ENCODE results near the gene COTL1.

GRCh38 chr16:84631153-84631466 lies 13.2 kb upstream of the COTL1 start:
- TF ChIP-seq CTCF (IDR thresholded peaks at IDR 0.05) (no peak), POLR2A (IDR thresholded peaks at IDR 0.05) (no peak), EP300 (IDR thresholded peaks at IDR 0.05) (no peak)
